Measurements from ENCODE around the gene PAX4.
"Not testable (repeated sequence)": the region's sequence is repeated elsewhere in the genome, so short reads cannot be mapped to it uniquely, and the experiment has no call there.

The PAX4 gene

DNA sequence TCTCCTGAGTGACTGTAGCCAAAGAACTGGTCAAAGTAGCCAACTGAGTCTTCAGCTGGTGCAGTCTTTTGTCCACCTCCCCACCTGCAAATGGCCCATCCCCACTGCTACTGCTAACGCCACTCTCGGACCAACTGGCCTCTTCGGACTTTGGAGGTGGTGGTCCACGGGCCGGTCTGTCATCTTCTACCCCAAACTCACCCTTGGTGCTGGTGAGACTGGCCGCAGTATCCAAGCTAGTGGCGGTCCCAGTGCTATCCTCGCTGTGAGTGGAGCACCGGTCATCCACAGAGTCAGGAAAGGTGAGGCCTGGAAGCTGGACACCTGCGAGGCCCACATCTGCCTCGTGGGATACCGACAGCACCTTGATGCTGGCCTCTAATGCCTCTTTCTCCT is 33.3 kb downstream of the PAX4 start:
- no peak for DNase-seq

DNA sequence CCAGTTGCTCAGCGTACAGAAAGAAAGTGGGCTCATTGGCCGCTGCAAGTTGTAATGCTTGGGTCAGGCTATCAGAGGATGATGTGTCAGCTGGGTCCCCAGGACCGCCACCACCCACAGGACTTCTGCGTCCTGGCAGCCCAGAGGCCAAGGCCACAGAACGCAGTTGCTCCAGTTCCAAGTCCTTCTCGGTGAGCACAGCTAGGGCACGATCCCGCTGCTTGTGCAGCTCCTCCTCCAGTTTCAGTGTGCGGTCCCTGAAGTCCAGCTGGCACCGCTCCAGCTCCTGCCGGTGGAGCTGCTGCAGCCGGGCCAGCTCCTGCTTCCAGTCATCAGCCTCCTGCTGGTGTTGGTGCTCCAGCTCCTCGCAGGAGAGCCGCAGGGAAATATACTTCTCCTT is 35.6 kb downstream of the PAX4 start:
- no peak for DNase-seq

- DNase-seq = no peak
These were observed 36.2 kb downstream of the PAX4 start for GRCh38 chr7:127581716-127582115.

DNA sequence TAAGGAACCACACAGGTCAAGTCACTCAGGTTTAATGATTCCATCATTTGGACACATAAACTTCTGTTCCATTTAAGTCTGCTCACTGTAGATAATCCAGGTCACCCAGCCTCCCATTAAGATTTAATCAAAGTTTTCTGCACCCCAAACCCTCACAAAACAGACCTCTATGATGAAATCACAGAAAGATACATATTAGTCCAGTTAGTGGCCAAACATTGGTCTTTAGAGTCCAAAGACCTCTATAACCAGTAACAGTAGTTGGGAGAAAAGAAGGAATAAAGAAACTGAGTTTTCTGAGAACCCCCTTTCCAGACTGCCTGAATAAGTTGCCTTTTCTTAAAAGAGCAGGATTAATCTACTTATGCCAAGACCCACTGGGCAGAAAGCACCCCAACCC is 37.3 kb downstream of the PAX4 start:
- DNase-seq = no peak

DNA sequence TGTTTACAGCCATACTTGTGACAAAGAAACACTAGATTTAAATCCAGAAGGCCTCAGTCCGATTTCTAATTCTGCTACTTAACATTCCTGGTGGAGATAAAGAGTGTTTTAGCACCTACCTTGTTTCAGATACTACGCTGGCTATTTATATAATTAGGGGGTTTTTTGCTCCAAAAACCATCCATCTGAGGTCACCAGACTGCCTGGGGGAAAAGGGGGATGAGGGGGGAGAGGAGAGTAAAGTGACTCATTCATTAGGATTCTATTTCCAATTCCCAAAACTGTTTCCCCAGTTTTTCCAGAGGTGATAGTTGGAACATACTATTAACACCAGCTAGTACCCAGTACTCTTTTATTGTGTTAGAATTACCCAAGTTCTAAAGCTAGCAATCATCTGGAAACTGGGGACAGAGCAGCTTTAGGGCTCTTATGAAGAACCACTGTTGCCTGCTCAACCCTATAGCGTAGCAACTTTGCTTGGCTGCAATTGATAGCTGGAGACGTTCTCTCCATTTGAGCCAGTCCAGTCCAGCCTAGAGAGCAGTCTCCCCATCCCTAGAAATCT is 39.1 kb downstream of the PAX4 start:
- no peak for DNase-seq

DNA sequence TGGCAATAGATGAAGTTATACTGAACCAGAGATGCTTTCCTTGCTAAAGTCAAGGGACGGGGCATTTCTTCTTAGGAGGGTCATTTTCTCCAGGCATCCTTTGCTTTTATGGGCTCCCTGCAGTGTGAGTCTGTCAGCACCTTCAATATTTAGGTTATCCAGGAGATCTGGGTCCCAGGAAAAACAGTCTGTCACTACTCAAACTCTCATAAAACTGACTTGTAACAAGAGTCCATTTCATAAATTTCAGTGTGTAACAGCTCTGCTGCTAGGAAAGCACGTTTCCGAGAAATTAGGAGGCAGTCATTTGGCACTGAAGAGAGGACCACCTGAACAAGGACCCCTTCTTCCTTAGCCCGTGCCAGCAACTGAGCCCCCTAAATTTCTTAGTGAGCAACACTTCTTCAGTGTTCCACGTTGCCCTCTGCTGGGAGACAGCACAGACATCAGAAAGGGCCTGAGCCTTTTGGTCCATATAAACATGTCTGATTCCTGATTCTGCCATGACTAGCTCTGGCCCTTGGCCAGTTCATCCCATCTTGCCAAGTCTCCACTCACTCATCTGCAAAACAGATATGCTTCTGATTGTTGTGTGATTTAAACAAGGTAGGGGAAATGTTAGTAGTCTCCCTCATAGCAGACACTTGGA is 39.8 kb downstream of the PAX4 start:
- no peak for DNase-seq

DNA sequence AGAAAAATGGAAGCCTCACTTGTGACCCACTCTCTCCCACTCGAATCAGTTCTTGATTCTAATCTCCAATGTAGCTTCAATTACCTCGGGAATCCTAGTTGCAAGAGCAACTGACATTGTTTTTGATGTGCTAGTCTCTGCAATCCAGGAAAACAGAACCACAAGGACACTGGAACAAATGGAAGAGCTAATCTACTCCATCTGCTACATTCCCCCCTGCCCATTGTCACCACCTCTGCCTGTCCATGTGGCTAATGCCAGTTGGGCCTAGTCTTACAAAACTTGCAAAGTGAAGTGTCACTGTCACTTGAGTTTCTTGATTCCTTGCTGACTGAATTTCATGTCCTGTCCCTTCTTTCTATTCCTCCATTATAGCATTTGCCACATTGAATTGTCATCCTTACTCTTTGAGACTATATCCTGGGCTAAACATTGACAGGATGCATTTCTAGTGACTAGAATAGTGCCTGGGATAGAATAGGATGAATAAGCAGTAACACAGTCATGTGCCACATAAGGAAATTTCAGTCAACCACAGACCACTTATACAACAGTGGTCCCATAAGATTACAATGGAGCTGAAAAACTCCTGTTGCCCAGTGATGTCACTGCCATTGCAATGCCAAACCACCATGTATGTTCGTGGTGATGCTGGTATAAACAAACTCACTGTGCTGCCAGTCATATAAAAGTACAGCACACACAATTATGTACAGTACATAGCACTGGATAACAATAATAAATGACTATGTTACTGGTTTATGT is 46.0 kb downstream of the PAX4 start:
- no peak for DNase-seq

- DNase-seq = not testable (repeated sequence)
These were observed 49.9 kb downstream of the PAX4 start for GRCh38 chr7:127568034-127568433.

- no peak for DNase-seq
These were observed 51.7 kb downstream of the PAX4 start for GRCh38 chr7:127566242-127566641.

Measured in hematopoietic multipotent progenitor cell treated with erythropoietin and hydrocortisone succinate and interleukin-3 and kit ligand, for 6 days (in vitro differentiated cells).